ENCODE results near the gene AAGAB. TPM values are rescaled to one million over a fixed set of nuclear protein-coding genes. Genes with fewer than 3 reads are reported as not detected.

Gene AAGAB
- total RNA-seq, 1 donor from 2014 or later: 38.5 TPM

DNA sequence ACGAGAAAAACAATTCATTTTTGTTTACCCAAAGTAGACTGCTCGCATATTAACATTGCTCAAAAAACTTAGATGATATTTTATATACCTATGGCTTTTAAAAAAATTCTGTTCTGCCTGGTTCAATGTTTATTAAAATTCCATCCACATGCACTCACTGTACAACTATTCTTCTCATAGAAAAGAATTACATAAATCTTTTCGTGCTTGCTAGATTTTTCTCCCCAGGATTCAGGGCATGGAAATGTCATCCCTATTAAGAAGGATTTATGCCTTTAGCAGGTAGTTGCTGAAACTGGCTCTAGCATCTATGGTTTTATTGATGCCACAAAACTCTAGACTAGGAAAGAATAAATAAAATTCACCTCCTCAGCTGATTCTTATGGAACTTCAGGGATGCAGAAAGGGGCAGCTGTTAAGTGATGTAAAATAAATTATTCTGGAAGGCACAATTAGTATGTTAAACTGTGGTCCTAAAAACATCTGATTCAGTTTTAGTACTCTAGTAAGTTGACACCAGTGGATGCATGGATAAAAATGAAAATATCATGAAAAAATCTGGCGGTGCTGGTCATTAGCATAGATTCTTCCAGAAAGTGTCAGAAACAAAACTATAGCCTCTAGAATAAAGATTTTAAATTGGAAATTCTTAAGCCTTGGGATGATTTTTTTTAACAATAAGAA is 41.6 kb downstream of the AAGAB start:
- DNase-seq (ENCODE audit: low read depth in 2 of 2): no peak

DNA sequence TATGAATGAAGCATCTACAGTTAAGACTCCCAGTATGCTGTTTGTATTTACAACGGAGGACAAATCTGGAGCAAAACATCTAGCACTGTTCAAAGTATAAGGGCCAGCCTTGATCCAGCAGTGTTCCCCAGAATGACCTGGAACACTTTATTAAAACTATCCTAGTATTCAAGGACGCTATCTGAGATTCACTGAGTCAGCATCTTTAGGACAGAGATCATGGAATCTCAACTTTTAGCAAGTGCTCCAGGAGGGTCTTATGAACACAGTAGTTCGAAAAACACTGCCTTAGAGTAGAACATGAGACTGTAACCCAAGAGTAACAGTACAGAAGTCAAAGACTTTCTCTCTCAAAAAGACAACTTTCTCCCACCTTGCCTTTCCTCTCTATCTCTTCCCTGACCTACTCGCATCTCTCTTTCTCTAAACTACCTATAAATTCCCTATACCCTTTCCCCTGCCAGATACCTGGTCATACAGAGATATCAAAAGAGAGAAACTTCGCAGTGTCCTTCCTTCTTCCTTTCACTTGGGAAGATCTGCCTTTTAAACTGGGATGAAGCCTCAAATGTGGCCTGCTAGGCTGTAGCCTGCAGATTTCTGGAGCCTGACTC is 43.8 kb downstream of the AAGAB start:
- no peak for DNase-seq (ENCODE audit: low read depth in 2 of 2)

DNA sequence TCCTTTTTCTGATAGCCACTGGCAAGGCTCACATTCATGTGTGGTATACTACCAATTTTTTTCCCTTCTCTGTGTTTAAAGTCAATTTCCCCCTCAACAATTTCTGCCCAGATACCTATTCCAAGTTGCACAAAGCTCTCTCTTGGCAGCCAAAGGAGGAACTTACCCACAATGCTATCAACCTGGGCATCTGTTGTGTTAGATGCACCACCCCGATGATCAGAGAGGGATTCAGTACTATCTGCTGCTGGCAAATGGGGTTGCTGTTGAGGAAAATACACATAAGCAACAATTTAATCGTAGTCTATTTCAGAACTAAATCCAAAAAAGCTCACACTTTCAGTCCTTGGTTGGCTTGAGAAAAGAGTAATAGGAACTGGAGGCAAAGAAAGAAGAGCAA is 46.1 kb downstream of the AAGAB start:
- DNase-seq (ENCODE audit: low read depth in 2 of 2): no peak

DNA sequence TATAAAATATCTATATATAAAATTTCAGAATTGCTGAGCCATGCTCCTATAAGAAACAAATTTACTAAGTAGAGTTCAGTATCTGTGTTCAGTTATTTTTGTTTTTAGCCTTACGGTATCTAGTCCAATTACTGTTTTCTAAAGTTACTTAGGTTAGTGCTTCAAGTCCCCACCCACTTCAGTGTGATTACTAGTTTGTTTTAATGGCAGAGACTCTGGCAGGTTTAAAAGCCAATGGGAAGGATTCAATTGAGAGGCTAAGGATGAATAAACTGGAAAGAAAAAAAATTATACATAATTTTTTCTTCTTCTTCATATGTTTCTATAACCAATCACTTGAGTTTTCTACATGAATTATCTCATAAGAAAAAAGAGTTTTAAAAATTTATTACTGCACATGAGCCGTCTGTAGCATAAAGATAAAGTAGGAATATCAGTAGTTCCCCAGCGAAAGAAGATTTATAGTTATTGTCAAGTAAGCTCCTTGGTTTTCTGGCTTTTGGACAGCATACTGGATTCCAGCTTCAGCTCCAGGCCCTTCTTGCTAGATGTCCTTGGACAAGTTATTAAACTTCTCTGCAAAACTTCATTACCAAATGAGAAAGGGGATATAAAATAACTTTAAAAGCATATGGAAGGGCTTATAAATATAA is 46.8 kb downstream of the AAGAB start:
- DNase-seq (ENCODE audit: low read depth in 2 of 2): no peak

DNA sequence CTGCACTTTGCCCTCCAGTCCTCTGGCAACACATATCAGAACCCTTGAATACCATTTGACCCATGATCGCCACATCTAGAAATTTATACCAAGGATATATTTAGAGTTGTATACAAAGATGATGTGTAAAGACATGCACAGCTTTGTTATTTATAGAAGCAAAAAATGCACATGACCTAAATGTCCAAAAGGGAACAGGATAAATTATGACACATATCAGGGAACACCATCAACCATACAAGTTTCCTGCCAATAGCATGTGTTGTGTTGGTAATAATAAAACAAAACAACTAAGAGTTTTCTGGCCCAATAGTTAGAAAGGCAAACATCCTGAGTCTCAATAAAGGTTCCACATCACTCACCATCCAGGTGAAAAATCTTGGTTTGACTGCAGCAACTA is 51.5 kb downstream of the AAGAB start:
- DNase-seq (ENCODE audit: low read depth in 2 of 2): peak; percentile 20 to 64

DNA sequence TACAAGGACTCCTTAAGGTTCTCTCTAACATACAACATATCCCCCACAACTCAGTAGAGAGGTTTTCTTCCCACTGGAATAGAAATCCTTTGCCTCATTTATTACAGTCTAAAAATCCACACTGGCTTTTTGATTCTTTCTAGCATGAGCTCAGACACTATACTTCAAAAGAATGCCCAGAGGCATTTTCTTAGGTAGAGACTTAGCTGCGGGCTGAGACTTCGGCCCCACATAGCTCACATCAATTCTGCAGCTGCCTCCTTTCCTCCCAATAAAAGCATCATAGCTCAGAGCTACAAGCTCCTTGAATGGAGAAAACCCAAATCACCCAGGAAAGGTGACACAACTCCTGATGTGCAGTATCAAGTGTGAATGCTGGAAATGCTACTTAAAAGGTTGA is 52.4 kb downstream of the AAGAB start:
- no peak for DNase-seq (ENCODE audit: low read depth in 2 of 2)

DNA sequence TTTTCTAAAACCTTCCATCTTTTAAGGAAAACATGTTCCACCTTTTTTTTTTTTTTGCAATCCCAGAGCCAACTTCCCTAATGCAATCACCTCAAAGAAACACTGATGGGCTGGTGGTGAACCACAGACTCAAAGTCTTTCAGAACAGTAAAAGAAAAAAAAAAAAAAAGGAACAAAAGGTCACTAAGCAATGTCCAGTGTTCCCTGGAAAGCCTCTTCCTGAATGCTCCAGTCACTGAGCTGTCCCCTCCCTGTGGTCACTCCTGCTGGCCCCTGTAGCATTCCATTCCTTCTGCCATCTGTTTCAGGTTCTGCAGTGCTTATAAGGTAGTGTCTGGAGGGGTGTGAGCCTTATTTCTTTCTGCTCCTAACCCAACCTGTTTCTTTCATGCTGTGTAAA is 53.3 kb downstream of the AAGAB start:
- no peak for DNase-seq (ENCODE audit: low read depth in 2 of 2)

DNA sequence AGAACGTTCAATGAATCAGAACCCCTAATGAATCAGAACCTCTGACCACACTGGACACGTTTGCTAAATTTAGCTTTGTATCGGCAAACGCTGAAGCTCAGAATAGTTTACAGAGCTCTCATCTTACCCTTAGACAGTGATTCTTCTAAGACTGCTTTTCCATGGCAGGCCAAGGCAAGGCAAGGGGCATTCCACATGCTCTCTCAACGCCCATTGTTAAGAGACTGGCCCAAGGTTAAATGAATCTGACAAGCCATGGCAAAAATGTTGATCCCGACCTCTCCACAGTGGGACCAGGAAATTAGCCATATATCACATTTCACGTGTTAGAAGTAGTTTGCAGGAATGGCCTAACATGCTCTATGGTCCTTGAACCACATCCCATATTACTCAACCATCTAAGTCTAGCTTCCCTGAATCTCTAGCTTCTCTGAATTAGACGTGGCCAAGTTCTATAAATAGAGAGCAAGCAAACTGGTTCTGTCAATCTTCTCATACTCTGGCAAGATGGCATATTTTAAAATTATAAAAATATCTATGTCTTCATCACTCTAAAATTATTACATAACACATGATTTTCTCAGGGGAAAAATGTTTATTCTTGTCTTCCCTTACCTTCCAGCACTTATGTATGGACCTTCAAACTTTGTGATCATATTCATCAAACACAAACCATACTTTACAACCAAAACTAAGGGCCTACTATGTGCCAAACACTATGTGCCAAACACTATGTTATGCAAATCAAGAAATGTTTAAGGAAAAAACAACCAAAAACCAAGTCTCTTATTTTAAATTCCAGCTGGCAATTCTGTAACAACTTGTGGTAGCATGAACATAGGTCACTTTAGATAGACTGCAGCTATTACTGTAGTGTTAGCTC is 54.3 kb downstream of the AAGAB start:
- DNase-seq (ENCODE audit: low read depth in 2 of 2): no peak

DNA sequence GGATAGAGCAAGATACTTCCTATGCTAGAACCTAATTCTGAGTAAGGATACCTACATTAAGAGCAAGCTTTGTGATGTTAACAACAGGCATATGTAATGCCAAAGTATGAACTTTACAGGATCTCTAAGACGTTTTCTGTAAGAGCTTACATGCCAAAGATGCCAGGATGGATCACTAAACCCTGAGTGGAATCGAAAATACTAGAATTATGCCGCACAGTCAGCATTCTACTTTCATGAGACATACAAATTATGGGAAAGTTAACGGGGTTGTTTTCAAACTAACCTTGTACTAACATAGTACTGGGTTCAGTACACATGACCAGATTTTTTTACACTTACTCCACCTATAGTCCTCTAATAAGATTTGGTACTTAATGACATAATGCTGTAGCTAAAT is 55.1 kb downstream of the AAGAB start:
- DNase-seq (ENCODE audit: low read depth in 2 of 2): no peak

DNA sequence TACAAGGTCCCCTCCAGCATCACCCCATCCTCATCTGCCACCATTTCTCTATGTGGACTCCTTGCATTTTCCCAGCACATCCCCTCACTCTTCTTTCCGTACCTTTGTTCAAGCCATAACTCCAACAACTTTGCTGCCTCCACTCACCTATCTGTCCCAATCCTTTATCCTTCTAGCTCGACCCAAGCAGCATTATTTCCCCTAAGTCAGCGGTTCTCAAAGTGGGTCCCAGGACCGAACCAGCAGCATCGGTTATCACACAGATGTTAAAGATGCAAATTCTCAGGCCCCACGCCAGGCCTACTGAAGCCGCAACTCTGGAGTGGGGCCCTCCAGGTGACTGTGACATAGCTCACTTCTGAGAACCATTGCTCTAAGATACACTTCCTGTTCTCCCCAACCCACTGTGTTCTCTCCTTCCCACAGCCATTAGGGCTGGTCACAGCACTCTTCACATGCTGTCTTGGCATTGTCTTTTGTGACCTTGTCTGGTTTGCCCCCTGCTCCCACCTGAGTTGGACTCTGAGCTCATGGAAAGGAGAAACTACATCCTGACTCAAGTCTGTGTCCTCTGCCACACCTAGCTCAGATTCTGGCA is 56.2 kb downstream of the AAGAB start:
- DNase-seq (ENCODE audit: low read depth in 2 of 2): no peak

DNA sequence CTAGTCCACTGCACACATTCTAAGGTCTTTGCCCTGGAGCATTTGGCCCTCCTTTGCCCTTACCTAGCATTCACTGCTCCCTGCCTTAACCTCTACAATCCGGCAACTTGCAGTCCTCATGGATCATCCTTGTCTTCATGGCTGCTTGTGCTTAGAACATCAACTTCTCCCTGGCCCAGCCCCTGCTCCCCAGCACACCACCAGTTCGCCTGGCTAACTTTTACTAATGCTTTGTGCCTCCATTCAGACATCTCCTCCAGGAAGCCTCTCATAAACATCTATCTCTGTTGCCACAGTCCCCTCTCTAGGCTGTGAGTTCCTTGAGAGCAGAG is 57.1 kb downstream of the AAGAB start:
- no peak for DNase-seq (ENCODE audit: low read depth in 2 of 2)

DNA sequence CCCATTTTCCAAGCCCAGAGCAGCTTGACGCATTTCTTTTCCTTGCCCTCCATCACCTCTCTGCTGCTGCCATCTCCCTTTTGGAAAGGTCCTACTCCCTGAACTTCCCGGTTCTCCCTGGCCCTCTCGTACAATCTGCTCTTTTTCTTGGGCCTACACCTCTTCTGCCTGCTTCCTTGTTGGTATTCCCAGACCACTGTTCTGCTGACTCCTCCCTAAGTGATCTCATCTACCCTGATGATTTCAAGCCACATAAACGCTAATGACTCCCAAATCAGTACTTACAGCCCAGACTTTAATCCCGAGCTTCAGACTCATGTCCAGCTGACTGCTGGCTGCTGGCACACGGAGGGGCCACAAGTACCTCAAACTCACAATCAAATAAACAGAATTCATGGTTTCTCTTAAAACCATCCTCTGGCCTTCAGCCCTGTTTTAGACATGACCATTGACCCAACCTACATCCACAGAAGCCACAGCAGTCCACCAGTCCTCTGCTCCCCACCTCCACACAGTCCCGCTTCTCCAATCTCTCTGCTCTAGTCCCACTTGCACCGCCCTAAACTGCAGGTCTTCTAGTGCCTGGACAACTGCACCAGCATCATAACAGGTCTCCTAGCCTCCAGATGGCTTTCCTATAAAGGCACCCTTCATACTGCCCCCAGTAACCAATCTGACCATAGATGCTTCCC is 57.6 kb downstream of the AAGAB start:
- DNase-seq (ENCODE audit: low read depth in 2 of 2): no peak

DNA sequence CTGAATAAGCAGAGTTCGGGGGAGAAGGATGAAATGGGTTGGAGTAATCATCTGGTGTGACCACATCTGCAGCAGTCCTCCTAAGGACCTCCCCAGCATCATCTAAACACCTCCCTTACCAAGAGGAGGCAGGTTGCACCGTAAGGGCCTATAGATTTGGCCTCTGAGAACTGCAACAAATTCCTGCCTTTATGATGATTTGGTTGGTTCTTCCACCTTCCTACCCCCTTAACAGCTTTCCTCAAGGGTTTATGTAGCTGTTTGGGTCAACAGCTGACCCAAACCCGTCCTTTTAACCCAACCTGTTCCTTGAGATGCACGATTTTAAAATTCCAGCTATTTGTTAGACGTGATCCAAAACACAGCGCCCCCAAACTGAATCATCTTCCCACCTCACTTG is 58.2 kb downstream of the AAGAB start:
- no peak for DNase-seq (ENCODE audit: low read depth in 2 of 2)

DNA sequence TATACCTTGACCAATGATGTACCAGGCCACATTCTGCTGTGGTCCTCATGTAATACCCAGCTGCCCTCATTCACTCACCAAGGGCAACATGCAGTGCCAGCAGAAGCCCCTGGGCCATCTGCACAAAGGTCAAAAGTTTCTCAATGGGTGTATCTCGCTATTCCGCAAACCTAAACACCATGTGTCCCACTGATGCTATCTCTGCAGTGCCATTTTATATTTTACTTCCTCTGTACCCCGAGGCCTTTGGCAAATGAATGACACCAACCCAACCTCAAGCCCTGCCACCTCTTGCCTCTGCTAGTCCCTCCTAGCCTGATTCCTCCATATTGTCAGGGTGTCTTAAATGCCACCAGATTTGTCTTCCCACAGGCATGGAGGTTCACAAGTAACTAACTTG is 59.2 kb downstream of the AAGAB start:
- no peak for DNase-seq (ENCODE audit: low read depth in 2 of 2)

DNA sequence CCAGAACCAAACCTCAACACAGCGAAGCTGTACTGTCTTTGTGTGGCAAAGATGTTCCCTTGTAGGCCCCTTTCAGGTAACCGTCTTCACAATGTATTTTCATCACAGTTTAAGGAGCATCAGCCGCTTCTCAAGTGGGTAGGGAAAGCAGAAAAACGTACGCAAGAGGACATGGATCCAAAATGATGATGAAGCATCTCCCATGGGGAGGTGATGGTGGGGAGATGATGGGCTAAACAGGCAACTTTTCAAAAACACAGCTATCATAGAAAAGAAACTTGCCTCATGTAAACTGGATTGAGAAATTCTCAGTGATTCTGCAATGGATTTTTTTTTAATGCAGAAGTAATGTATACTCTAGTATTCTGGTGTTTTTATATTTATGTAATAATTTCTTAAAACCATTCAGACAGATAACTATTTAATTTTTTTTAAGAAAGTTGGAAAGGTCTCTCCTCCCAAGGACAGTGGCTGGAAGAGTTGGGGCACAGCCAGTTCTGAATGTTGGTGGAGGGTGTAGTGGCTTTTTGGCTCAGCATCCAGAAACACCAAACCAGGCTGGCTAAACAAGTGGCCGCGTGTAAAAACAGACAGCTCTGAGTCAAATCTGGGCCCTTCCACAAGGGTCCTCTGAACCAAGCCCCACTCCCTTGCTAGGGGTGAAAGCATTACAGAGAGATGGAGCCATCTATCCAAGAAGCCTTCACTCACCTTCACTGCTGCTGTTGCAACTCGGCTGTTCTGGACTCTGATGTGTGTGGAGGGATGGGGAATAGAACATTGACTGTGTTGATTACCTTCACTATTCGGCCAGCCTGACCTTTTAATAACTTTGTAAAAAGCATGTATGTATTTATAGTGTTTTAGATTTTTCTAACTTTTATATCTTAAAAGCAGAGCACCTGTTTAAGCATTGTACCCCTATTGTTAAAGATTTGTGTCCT is 60.0 kb downstream of the AAGAB start:
- no peak for DNase-seq (ENCODE audit: low read depth in 2 of 2)

DNA sequence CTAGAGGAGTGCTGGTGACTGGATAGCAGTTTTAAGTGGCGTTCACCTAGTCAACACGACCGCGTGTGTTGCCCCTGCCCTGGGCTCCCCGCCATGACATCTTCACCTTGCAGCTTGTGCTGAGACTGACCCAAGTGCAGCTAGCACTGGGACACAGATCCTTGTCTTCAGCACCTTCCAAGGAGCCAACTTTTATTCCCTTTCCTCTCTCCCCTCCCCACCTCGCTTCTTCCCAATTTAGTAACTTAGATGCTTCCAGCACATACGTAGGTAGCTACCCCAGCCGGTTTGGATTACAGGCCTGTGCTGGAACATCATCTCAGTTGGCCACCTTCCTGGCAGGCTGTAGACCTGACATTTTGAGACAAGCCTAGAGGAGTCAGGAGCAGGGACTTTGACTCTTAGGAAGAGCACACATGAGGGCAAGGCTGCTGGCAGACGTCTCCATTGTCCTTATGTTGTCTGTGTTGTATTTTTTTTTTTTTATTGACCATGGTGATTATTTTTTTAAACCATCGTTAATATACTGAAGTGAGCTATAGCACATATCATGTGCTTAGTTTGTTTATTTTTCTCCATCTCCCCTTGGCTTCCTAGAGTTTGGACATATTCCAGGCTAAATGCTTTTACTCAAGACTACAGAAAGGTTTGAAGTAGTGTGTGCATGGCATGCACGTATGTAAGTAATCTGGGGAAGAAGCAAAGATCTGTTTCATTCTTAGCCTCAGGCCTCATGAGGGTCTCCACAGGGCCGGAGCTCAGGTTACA is 61.1 kb downstream of the AAGAB start:
- DNase-seq (ENCODE audit: low read depth in 2 of 2): no peak

DNA sequence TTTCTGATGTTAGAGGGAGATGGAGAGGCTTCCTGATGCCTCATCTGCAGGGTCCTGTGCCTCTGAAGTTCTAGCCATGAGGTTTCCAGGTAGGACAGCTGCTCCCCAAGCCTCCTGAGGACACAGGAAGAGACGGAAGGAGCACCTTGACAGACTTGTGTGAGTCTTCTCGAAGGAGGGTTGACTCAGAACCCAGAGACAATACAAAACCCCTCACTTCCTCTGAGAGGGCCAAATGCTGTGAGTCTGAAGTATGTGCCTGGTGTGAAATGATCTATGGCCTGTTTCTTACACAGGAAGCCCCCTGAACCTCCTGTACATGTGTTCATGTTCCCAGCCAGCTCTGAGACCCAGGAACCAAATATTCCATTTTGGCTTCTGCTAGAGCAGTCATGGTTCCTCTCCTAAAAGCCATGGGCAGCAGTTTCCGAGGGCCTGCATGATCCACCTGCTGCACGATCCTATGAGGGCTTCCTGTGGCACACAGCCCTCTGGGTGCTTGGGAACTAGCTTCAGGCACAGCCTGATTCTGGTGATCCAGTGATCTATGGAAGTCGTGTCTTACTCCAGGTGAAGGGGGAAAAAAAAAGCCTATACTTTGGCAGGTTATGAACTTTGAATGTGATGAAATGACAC is 62.2 kb downstream of the AAGAB start:
- no peak for DNase-seq (ENCODE audit: low read depth in 2 of 2)

DNA sequence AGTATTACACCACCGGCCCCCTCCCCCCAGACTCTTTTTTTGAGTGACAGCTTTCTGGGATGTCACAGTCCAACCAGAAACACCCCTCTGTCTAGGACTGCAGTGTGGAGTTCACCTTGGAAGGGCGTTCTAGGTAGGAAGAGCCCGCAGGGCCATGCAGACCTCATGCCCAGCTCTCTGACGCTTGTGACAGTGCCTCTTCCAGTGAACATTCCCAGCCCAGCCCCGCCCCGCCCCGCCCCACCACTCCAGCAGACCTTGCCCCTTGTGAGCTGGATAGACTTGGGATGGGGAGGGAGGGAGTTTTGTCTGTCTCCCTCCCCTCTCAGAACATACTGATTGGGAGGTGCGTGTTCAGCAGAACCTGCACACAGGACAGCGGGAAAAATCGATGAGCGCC is 63.6 kb downstream of the AAGAB start:
- DNase-seq (ENCODE audit: low read depth in 2 of 2): no peak

DNA sequence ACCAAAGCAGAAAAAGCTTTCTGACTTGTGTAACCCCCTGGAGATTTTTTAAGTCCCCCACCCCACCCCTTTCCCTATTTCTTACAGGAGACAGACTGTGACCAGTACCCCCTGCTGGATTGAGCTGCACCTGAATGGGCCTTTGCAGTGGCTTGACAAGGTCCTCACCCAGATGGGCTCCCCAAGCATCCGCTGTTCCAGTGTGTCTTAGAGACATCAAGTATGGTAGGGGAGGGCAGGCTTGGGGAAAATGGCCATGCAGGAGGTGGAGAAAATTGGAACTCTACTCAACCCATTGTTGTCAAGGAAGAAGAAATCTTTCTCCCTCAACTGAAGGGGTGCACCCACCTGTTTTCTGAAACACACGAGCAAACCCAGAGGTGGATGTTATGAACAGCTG is 64.1 kb downstream of the AAGAB start:
- DNase-seq (ENCODE audit: low read depth in 2 of 2): no peak
